ENCODE measurements around the gene ACR.

GRCh38 chr22:50733521-50734342 is 4.3 kb upstream of the ACR start:
- TF ChIP-seq, protein P1, sequence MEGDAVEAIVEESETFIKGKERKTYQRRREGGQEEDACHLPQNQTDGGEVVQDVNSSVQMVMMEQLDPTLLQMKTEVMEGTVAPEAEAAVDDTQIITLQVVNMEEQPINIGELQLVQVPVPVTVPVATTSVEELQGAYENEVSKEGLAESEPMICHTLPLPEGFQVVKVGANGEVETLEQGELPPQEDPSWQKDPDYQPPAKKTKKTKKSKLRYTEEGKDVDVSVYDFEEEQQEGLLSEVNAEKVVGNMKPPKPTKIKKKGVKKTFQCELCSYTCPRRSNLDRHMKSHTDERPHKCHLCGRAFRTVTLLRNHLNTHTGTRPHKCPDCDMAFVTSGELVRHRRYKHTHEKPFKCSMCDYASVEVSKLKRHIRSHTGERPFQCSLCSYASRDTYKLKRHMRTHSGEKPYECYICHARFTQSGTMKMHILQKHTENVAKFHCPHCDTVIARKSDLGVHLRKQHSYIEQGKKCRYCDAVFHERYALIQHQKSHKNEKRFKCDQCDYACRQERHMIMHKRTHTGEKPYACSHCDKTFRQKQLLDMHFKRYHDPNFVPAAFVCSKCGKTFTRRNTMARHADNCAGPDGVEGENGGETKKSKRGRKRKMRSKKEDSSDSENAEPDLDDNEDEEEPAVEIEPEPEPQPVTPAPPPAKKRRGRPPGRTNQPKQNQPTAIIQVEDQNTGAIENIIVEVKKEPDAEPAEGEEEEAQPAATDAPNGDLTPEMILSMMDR (IDR thresholded peaks at IDR 0.05; ENCODE audit: insufficient read depth, low read length, poor library complexity, severe bottlenecking): no peak
- no peak for TF ChIP-seq EZH2phosphoT487 (conservative IDR thresholded peaks at IDR 0.05; ENCODE audit: low read length)
